DOHH2 (cell line): ENCODE data around the gene FRAS1.

Experiments used
- EZH2phosphoT487 ChIP-seq: fragments of 200-600 bp; sonication (generic); IDR thresholded peaks from 2 replicates; pipeline ENCODE4 v1.6.1; 2017; ENCODE audit warnings: borderline replicate concordance, mild to moderate bottlenecking, antibody characterized with exemption, low read length, moderate library complexity, mixed read lengths
- TF ChIP-seq, protein P1 (sequence below): fragments of 200-600 bp; sonication (generic); IDR thresholded peaks from one replicate; pipeline ENCODE4 v1.5.1; 2014; ENCODE audit warnings: antibody characterized with exemption, mild to moderate bottlenecking, low read depth, low read length; ENCODE audit not compliant: poor library complexity, severe bottlenecking

DNA sequence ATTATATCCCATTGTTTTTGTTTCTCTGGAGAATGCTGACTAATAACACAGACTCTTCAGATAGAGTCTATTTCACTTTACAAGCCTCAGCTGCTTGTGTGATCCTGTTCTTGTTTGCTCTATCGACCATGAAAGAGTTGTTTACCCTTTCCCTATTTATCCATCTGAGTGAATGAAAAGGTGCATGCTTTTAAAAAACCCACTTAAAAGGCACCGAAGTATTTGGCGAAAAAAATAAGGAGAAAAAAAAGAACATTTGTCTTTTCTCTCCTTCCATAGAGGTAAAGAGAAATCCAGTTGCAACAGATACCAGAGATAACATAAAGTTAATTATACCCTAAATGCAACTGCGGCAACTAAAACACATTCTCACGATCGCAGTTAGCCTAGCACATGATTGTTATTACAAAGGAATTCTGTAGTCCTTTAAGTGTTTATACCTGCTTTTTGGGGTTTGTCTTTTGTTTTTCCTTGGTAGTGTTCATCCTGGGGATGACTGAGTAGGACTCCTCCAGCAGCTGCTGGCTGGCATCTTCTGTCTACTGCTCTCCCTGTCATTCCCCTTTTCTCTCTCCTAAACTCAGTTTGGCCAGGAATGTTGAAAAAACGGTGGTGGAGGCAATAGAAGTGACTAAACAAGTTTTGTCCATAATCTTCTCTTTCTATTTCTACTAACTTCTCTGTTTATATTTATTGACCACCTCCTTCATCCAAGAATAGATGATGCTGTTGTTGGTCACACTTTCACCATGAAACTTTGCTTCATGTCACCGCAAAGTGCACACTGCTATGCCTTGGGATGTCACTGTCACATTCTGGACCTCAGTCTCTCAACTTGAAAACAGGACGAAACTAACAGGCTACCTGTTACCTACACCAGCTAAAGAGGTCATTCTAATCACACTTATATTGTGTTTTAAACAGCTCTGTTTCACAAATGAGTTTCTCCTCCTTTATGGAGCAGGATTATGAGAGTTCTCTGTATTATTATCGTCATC is 41.9 kb upstream of the FRAS1 start:
- TF ChIP-seq, protein P1, sequence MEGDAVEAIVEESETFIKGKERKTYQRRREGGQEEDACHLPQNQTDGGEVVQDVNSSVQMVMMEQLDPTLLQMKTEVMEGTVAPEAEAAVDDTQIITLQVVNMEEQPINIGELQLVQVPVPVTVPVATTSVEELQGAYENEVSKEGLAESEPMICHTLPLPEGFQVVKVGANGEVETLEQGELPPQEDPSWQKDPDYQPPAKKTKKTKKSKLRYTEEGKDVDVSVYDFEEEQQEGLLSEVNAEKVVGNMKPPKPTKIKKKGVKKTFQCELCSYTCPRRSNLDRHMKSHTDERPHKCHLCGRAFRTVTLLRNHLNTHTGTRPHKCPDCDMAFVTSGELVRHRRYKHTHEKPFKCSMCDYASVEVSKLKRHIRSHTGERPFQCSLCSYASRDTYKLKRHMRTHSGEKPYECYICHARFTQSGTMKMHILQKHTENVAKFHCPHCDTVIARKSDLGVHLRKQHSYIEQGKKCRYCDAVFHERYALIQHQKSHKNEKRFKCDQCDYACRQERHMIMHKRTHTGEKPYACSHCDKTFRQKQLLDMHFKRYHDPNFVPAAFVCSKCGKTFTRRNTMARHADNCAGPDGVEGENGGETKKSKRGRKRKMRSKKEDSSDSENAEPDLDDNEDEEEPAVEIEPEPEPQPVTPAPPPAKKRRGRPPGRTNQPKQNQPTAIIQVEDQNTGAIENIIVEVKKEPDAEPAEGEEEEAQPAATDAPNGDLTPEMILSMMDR: no peak
- no peak for TF ChIP-seq EZH2phosphoT487
